ENCODE results near the gene PTPRN2.

Gene PTPRN2

DNA sequence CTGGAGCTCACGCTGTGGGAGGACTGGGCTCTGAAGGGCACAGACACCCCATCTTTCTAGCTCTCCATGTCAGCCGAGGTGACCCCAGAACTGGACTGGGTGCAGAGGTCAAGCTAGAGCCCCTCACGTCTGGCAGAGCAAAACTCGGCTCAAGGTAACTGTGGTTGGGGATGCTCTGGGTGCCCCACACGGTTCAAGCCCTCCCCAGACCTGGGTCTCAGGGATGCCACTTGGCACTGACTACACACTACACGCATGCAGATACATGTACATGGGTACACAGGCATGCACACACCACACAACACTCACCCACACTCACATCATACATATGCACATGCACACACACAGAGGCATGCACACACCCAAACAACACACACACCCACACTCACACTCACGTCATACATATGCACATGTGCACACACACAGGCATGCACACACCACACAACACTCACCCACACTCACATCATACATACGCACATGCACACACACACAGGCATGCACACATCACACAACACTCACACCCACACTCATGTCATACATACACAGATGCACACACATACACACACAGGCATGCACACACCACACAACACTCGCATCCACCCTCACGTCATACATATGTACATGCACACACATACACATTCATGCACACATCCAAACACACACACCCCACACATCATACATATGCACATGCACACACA is 1031.5 kb downstream of the PTPRN2 start:
- no peak for DNase-seq

DNA sequence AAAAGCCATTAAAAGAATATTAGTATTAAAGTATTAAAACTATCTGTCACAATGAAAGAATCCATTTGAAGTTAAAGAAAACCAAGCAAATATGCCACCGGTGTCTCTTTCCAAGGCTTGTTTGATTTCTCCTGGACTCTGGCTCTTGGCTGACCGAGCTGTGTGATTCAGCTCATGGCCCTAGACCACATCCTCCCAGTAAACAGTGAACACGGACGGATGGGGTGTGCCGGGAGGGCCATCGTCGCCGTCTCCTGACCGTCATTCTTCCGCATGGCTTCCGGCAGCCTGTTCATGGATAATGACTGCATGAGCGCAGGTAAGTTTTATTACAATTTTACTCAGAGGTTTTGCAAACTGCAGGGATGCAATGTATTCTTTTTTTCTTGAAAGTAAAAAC is 1032.3 kb downstream of the PTPRN2 start:
- DNase-seq = no peak

DNA sequence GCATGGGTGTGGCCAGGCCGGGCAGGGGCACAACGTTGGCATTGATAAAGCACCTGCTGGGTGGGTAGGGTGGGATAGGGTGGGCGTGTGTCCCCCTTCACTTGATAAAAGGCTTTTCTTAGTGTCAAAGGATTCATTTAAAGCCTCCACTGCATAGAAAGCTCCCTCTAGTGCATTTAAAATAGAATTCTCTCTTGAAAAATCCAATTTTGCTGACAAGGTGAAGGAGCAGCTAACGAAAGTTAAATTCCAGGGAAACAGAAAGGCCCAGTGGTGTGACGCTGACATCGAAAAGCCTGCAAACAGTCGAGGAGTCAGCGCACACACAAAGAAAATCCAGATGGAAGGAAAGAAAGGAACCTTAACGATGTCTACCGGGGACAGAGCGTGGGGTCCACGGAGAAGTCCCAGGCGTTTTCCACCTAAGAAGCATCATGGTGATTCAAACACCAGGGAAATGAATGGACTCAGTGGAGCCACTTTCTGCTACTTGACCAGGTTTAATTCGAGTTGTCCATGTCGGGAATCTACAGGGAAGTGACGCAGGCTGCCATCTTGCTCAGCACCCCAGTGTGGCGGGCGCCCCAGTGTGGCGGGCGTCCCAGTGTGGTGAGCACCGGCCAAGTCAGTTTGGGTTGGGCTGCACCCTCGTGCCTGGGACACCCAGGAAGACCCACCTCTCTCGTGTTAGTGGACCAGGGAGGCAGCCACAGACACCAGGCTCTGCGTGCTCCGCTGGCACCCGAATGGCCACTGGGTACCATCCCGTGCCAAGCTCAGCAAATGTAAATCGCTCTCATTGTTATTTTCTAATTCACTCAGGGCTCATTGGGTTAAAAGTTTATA is 1033.0 kb downstream of the PTPRN2 start:
- DNase-seq = no peak

DNA sequence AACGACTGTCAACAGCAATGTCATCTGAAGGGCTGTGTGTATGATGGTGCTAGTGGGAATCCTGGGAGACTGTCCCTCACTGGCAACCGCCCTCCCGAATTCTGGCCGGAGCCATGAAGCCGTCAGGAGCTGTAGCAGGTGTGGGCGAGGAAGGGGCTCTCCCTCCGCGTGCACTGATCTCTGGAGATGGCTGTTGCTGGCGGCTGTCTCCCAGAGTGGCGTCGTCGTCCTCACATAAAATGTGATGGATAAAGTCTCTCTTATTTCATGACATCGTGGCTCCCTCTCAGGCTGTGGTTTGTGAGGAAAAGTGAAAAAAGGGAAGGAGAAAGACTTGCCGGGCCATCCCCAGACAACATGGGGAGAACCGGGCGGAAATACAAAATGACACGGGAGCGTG is 1034.4 kb downstream of the PTPRN2 start:
- no peak for DNase-seq

DNA sequence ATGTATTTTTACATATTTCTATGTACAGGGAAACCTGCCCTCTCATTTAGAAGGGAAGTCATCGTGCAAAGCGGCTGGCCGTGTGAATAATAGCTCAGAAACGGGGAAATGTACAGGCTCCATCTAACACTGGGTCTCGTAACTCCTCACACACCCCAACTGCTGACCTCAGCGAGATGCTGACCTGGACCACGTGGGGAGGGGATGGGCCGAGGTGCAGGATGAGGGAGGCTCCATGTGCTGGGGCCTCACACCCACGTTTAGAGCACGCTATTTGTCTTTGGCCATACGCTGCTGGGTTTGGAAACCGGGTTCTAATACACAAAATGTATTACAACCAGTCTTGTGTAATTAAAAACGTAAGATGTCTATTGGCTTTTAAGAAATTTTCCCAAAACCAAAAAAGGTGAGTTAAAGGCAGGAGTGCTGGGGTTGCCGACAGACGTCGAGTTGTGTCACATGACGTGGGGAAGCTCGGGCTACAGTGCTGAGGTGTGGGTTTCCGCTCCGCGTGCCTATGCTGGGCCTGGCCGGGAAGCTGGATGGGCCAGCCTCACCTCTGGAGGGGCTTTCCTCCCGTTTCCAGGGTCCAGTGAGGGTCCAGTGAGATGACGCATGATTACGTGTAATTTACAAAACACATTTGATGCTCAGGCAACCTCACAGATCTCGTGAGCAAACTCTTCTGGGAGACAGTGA is 1035.2 kb downstream of the PTPRN2 start:
- no peak for DNase-seq

DNA sequence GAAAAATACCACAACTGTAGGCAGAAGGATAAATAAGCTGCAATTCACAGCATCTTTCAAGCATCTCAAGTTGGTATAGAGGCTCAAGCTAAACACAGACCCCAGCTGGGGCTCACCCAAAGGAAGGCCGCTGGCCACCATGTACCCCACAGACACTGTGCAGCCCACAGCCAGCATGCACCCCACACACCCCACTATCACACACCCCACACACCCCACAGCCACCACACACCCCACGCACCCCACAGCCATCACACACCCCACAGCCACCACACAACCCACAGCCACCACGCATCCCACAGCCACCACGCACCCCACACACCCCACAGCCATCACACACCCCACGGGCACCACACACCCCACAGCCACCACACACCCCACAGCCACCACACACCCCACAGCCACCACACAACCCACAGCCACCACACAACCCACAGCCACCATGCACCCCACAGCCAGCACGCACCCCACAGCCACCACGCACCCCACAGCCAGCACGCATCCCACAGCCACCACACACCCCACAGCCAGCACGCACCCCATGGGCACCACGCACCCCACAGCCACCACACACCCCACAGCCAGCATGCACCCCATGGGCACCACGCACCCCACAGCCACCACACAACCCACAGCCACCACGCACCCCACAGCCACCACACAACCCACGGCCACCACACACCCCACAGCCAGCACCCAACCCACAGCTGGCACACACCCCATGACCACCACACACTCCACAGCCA is 1036.1 kb downstream of the PTPRN2 start:
- no peak for DNase-seq

DNA sequence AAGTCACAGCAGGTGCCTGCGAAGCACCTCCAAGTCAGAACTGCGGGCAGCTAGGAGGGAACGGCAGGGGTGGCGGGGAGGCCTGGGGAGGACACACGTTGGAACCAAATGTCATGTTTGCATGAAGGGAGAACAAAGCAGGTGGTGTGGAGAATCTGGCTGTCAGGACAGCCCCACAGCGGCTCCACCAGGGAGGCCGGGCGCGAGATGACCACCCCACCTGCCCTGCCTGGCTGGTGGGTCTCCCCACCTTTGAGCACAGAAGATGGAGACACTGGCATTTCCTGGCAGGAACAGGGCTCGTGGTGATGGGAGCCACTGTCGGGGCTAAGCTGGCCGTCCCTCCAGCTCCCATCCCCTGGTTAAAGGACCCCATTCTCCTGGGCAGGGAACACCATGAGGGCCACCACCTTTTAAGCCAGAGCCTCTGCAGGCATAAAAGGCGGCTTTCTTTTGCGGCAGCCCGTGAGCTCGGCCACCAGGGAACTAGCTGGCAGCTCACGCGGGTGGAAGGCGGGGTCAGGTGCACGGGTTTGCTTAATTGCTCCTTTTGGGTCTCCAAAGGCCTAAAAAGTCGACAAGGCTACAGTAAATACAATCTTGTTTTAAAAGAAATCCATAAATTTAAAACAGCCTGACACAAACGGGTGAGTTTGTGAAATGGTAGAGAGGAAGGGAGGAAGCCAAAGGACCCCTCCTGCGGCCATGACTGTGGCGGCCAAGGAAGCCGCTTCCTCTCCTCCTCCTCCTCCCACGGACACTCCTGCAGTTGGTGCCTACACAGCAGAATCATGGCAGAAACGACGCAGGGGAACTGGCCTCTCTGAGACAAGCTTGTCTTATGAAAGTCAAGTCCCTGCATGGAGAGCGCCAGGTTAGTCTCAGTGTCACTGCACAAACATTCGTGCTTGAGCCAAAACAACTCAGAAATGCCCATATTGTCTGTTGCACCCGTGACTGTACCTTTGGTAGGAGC is 1037.0 kb downstream of the PTPRN2 start:
- DNase-seq = no peak

DNA sequence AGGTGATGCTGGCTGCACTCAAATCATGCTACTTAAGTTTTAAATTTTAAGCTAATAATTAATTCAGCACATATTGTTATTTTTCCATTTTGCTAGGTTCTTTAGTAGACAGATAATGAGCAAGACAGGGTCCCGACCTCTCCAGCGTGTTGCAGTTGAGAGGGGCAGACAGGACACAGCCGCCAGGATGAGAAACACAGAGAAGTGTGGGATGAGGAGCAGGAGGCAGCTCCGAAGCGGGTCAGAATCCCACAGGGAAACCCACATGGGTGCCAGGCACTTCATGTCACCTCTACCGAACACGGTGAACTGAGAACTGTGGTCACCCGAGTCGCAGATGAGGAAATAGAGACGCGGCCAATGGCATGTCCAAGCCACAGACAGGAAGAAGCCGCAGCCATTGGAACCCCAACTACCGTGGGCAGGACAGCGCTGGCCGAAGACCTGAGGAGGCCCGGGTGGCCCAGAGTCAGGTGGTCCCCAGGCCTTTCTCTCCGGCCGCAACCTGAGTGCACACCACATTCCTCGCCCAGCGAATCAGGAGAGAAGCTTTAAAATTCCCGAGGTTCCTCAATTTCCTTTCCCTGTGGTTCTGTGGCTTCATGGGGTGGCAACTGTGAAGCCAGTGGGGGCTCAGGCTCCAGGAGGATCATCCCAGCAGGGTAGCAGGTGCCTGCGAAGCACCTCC is 1037.9 kb downstream of the PTPRN2 start:
- DNase-seq = no peak

DNA sequence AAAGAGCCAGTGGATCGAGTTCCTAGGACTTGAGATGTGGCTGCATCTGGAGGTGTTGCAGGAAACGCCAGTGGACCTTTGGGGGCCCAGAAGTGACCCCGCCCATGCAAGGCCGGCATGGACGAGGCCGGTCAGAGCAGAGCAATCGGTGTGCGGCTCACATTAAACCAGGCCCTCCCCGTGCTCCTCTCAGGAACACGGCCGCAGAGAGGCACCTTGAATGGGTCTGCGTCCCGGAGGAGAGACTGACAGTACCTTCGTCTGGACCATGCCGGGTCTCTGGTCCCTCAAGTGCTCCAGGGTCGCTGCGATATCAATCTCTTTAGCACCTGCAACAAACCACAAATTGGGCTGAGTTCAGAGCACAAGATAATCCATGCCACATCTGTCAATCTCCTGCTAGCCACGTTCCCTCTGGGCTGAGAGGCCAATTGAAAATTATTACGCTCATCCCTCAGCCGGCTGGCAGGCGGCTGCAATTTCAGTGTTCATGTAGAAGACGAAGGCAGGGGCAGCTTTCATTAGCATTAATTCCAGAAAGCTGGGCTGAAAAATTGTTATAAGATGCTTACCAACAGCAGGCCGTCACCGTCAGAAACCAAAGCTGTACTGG is 1038.8 kb downstream of the PTPRN2 start:
- no peak for DNase-seq

DNA sequence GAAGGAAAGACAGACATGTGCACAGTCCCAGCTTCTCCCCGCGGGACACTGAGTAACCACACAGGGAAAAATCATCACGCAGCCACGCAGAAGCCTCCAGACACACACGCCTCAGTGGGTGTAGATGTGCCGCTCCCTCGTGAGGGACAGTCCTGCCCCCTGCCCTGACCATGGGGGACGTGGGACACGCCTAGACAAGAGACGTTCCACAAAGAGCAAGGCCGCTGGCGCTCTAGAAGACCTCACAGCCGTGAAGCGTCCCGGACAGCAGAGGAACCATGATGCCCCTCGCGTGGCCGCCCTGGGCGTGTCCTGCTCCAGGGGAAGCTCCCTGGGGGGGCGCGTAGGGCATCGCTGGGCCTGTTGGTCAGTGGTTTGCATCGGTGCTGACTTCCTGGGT is 1040.0 kb downstream of the PTPRN2 start:
- no peak for DNase-seq

DNA sequence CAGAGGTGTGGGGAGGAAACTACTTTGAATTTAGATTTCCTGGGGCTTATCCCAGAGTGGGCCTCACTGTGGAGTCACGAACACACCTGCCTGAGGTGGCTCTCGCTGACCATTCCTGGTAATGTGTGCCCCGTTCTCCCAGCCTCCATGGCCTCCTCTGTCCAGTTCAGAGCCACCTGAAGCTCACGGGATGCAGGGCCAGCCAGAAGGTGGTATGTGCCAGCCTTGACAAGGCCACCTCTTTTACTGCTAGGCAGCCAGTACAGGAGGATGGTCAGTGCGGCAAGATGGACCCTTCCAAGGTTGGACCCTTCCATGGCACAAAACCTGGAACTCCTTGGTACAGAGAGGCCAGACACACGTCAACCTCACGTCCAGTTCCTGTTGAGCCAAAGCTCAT is 1040.5 kb downstream of the PTPRN2 start:
- DNase-seq = no peak

DNA sequence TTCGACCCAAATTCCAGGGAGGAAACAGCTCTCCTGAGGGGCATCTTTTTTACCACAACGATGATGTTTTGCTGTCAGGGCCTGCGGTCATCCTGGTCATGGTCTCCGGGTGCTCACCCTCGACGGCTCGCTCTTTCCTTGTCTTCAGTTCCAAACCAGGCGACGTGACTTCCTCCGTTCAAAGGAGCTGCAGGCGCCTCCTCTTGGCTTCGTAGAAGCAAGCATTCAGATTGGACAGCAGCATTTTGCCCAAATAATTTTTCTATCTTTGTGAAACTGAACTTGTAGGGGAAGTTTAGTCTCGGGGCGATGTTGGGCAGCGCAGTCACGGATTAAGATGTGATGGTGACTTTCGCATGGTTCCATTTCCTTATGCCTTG is 1042.0 kb downstream of the PTPRN2 start:
- no peak for DNase-seq

DNA sequence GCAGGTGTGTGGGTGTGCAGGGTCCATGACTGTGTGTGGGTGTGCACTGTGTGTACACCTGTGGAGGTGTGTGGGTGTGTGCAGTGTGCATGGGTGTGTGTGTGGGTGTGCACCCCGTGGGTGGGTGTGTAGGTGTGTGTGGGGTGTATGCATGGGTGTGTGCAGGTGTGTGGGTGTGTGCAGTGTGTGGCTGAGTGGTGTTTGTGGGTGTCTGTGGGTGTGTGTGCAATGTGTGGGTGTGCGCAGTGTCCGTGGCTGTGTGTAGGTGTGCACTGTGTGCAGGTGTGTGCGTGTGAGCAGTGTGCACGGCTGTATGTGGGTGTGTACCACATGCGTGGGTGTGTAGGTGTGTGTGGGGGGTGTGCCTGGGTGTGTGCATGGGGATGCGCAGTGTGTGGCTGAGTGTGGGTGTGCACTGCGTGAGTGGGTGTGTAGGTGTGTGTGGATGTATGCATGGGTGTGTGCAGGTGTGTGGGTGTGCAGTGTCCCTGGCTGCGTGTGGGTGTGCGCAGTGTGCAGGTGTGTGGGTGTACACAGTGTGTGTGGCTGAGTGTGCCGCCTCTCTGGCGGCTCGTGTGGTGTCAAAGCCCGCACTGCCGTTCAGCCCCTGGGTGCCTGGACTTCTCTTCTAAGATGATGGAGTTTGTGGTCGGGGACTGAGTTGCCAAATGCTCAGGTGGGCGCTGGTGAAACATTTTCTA is 1042.5 kb downstream of the PTPRN2 start:
- no peak for DNase-seq

DNA sequence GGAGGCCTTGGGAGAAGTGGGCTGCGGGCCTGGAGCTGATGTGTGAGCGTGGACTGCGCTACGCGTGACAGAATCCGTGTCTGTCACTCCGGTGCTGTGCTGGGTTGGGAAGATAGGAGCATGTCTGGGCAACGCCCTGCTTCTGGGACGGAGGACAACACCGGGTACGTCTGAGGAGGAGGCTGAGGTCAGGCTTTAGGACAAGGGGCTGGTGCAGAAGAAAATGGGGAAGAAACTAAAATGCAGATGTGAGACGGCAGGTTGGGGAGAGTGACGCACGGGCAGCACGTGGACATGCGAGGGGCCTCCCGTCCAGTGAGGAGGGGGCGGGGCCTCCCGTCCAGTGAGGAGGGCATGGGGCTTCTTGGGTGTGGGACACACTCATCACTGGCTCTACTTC is 1043.4 kb downstream of the PTPRN2 start:
- no peak for DNase-seq

DNA sequence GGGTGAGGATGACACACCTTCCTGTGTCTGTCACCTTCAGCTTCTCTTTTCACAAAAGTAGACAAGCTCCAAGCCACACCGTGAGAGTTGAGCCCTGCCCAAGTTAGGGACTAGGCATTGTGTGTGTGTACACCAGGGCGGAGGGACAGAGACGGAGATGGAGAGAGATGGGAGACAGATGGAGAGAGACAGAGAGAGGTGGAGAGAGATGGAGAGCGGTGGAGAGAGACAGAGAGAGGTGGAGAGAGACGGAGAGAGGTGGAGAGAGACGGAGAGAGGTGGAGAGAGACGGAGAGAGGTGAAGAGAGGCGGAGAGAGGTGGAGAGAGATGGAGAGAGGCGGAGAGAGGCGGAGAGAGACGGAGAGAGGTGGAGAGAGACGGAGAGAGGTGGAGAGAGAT is 1043.8 kb downstream of the PTPRN2 start:
- DNase-seq = no peak

DNA sequence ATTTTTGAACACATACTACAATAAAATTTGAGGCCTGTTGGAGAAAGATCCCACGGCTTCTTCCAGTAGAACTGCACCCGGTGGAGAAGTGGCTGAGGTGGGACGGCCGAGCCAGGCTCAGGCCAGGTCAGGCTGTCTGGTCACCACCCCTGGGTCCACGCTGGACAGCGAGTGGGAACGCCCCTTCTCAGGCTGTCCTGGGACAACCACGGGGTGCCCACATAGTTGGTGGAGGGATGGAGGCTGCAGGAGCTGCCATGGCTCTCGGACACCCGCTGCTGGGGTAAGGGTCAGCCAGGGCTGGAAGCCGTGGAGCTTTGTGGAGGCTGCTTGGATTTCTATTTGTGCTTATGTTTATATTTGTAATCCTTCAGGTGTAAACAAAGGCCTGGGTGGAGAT is 1044.3 kb downstream of the PTPRN2 start:
- DNase-seq = no peak

DNA sequence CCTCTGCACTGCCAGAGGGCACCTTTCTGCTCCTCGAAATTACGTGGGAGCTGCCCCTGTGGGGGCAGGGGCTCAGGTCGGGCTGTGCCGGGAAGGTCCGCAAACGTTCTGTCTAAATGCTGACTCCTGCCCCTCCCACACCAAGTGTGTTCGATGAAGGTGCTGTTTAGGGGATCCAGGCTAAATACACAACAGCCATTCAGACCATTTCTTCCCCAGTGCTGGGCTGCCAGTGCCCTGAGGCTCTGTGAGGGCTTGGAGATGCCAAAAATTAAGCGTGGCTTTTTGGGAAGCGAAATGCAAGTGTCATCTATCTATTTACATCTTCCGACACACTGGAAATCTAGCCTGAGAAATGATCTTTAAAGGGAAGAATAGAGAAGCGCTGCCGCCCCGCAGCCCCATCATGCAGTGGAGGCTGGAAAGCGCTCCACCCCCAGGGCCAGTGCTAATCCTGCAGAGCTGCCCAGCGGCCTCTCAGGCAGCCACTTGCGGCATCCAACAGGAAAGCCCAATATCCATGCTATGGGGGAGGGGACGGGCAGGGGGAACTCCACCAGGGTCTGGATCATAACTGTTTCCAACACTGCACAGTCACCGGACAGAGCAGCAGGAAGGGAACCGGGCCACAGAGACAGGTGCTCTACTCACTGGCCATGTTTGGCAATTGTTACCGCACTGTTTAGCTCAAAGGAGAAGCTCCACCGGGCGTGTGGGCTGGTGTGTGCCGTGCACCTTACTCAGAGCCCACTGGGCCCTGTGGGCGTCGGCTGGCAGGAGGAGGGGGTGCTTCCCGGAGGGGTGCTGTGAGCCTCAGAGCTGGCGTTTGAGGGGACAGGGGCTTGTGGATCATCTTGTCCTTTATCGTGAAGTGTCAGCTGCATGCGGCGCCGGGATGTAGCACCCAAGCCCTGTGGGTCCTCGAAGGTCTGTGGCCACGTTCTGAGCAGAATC is 1045.3 kb downstream of the PTPRN2 start:
- no peak for DNase-seq

DNA sequence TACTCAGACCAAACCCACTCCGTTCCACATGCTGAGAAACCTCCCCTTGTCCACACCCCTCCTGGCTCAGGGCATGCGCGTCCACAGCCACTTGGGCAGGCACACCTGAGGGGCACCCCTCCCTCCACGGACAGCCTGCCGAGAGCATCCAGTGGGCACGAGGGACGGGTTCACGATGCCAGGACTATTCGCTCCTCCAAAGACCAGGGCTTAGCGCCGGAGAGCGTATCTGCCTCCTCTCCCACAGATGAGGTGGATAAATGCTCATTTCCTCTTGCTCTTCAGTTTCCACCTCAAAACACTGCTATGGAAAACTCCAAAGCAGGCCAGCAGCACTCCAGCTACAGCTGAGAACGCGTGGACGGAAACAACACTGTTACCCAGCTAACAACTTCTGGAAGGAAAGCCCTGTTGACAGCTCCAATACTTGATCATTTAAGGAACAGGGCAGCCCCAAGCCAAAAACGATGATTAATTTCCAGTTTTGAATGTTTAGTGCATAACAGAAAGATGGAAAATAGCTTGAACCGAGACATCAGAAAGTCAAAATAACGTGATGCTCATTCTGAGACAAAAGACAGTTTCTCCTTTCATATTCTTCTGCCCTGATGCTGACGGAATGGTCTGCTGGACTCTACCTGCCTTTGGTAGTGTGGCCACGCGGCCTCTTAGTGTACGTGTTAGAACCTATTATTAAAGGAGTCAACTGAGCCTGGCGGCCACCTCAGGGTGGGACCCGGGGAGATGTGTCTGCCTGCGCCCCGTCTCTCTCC is 1046.1 kb downstream of the PTPRN2 start:
- no peak for DNase-seq
